RPMI8226 (cell line): ENCODE results near the gene TIMP3.

ENCODE experiments used
- DNase-seq: peaks from one replicate; pipeline ENCODE4 v3.0.0-alpha.2; 2015

The TIMP3 gene

DNA sequence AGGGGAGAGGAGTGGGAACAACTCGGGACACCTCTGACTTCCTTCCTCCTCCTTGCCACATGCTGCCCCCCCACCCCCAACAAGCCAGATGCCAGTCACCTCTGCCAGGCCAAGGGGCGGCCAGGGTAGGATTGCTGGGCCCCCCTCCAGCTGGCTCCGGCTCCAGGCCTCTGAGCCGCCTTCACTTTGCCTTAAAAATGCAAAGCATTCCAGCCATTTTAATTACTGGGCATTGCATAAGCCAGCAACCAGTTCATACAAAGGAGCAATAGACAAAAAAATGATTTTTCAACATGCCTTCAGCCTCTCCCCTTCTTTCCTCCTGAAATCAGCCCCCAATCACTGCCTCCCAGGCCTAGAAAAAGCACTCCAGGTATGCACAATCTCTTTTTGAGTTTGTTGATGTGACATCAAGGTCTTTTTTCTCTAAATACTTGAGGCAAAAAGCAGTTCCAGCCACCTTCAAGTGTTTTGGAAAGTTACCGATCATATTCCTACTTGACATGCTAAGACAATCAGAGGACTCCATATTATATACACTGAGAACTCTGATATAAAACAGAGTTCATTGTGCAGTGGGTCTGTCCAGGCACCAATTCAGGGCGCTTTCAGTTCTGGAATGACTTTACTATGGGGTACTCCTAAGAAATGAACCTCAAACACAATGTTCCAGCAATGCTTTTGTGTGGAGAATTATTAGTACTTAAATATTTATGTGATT is 12.4 kb upstream of the TIMP3 start:
- no peak for DNase-seq

DNA sequence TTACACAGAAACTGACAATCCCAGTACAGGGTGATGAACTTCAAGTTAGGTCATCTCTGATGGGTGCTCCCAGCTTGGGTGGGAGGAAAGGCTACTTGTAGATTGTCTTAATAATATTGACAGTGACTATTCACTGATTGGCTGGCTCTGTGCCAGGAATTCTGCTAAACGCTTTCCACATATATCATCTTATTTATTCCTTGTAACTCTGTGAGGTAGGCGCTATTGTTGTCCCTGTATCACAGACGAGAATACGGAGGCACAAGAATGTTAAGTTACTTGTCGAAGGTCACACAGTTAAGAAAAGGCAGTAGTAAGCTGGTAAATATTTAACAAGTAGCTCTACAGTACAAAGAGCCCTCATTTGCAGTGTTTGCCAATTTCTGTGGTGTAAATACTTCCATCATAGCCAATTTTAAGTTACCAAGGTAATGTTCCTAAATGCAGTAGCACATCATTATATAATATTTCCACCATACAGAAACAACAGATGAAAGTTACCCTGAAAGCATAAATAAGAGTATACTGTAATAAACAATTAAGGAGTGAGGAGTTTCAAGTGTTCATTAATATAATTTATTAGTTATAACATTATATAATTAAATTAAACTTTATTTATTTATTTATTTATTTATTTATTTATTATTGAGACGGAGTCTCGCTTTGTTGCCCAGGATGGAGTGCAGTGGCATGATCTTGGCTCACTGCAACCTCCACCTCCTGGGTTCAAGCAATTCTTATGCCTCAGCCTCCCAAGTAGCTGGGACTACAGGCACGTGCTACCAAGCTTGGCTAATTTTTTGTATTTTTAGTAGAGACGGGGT is 11.5 kb upstream of the TIMP3 start:
- DNase-seq: no peak

DNA sequence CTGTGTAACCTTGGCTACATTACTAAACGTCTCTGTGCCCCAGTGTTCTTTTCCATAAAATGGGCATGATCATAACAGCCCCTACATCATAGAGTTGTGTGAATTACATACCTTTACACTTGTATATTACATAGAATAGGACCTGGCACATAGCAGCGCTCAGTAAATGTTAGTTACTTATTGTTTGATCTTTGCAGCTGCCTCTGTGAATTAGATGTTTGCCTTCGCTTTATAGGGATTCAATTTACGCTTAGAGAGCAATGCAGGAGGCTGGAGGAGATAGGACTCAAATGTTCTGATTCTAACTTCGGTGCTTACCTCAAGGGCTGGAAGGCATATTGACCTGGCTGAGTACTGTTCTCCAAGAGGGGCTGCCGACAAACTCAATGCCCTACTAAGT is 10.4 kb upstream of the TIMP3 start:
- no peak for DNase-seq

DNA sequence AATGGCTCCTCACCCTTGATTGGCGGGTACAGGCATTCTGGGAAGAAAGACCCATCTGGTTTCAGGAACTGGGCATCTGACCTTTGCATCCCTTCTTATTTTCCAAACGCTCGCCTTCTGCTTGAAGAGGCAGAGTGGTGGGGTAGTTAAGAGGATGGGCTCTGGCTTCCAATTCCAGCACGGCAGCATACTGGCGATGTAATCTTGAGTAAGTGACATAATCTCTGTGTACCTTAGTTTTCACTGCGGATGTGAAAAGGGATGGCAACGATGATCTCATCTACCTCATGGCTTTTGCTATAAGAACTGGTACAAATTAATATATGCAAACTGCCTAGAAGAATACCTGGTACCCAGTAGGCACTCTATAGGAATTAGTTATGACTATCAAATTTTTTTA is 10.0 kb upstream of the TIMP3 start:
- no peak for DNase-seq

DNA sequence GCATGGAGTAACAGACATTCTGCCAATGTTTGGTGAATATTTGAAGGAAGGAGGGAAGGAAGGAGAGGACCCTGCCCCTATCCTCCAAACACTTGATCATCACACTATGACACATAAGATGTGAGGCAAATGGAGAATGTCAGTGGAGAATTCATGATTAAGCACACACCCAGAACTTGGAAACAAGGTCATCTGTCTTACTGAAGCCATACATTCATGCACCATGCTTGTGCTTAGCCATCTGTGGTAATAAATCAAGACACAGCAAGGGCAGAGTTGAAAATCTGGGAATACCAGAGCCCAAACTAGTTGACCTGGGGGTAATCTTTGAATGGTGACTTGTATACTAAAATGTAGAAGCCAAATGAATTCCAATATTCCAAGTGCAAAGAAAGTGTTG is 7.9 kb upstream of the TIMP3 start:
- no peak for DNase-seq

DNA sequence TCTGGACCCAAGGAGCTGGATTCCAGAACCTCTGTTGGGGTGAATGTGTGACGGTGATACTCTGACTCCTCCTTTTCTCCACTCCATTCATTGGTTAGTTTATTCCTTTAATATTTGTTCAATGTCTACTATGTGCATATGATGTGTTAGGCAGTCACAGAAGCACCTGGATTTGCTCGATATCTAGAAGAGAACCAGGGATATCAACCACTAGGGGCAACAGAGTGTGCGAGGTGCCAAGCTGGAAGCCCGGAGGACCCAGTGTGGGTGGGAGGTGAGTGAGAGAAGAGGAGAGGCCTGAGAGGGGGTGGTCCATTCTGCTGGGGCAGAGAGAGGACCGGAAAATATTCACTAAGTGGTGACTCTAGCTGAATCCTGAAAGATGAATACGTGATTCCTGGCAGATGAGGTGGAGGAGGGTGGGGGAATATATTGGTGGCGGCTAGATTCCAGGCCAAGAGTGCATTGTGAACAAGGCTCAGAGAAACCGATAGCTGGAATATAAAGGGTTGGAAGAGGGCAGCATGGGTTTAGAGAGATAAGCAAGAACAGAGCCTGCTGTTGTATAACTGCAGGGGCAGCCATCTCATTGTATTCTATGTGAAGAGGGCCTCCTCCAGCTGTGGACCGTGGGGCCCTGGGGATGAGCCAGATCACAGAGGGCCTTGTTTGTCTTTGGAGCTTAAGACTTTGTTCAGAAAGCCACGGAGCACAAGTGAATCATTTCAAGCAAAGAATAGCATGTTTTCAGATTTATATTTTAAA is 6.9 kb upstream of the TIMP3 start:
- DNase-seq: no peak

DNA sequence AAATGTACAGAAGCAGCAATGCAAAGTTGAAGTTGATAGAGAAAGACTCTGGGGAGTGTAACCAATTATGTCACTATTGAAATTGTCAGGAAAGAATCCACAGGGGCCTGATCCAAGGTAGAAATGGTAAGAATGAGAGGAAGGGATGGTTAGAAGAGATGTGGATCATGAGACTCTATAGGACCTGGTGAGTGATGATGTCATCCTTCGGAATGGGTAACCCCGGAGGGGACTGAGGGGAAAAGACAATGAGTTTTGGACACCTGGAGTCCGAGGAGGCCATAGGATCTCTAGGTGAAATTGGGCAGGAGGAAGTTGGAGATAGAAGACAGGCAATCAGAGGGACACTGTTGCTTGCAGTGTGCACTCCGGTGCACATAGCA is 6.3 kb upstream of the TIMP3 start:
- DNase-seq: no peak

DNA sequence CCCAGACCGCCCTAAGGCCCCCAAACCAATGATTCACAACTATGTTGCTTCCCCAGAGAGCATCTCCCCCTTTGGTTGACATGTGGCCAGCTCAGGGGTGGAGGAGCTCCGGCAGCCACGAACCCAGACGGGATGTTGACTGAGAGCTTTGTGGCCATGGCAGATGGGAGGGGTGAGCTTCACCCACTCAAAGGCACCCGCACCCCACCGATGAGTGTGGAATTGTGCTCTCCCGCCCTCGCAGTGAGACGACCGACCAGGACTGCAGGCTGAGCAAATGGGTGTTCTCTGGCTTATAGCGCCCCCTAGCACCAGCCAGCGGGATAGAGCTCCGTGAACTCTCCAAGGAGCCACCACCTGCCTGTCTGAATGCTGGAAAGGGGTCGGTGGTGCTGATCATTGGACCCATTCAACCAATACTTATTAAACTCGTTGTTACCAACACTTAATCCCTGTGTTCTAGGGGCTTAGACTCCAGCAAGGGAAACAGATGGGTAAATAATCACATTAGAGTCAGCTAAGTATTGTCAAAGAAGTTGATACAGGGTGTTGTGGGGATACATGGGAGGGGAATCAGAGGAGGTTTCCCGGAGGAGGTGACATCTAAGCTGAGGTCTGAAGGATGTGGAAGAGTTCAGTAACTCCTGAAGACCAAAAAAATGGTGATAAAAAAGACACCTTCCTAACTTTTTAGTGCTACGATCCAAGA is 4.5 kb upstream of the TIMP3 start:
- peak; percentile 55 for DNase-seq

DNA sequence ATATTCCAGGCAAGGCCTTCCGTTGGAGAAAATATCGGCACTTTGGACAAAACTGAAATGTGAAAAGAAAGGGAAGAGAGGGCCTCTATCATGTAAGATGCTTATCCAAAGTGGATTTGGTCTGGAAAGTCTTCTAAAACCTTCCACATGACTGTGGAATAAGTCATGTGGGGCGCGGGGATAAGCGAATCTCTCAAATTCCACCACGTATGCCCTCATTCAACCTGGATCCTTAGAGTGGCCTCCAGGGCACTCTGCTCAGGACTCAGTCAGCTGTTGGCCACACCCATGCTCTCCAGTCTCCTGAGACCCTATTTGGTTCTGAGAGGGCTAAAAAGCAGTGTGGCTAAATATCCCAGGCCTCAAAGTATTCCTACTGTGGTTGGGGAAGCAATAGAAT is 2.0 kb upstream of the TIMP3 start:
- DNase-seq: no peak

DNA sequence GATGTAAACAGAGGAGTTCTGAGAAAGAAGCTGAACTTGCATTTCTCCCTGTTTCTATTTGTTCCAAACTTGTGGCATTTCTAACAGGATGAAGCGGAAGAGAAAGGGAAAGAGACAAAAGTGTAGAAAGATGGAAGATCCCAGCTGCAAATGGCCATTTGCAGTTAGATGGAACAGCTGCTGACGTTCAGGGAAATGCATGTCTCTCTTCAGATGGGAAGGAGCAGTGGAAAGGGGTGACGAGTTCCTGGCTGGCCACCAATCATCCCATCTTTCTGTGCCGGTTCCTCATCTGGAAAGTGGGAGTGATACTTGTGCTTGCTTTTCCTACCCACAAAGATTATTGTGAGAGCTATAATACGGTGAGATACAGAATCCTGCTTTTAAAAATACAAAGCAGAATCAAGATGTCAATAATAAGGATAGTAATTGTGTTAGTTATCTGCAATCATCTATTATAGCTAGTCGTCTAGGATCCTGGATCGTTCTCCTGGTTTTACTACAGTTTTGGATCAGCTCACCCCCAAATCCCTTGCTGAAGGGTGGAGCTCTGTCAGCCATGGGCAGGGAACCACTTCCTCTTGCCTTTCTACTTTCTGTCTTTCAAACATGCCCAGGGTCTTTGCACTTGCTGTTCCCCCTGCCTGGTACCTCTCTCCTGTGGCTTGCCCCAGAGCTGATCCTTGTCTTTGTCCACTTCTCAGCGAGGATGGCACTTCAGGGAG is 1.2 kb upstream of the TIMP3 start:
- no peak for DNase-seq

DNA sequence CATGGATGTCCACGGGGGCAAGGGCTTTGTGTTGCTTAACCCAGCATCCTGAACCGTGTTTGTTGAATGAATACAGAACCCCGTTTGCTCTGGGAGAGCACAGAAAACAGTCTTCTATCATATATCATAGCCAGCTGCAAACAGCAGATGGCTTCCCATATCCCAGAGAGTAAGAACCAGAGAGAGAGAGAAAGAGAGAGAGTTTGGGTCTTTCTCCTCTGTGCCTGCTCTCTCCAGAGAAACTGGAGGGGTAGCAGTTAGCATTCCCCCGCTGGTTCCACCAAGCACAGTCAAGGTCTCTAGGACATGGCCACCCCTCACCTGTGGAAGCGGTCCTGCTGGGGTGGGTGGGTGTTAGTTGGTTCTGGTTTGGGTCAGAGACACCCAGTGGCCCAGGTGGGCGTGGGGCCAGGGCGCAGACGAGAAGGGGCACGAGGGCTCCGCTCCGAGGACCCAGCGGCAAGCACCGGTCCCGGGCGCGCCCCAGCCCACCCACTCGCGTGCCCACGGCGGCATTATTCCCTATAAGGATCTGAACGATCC is 440 bp upstream of the TIMP3 start:
- DNase-seq: no peak

DNA sequence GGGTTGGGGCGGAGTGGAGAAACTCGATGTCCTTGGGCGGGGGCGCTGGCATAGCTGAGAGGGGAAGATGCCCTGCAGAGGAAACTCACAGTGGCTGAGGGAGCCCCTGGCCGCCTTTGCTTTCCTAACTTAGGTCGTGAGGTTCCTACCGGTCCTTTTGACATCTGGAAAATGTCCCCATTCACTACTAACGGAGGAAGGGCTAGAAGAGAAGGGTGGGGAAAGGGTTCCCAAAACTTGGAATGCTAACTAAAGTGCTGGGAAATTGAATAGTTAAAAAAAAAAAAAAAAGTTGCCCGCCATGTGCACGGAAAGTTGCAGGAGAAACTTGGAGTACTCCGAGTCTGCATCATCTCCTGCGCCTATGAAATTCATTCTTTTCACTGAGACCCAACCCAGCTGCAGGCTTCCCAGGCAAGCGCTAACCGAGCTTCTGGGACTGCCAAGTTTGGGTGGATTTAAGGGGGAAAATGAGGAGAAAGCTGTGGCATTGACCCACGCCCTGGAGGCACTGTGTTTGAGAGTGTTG is 796 bp downstream of the TIMP3 start:
- DNase-seq: no peak

DNA sequence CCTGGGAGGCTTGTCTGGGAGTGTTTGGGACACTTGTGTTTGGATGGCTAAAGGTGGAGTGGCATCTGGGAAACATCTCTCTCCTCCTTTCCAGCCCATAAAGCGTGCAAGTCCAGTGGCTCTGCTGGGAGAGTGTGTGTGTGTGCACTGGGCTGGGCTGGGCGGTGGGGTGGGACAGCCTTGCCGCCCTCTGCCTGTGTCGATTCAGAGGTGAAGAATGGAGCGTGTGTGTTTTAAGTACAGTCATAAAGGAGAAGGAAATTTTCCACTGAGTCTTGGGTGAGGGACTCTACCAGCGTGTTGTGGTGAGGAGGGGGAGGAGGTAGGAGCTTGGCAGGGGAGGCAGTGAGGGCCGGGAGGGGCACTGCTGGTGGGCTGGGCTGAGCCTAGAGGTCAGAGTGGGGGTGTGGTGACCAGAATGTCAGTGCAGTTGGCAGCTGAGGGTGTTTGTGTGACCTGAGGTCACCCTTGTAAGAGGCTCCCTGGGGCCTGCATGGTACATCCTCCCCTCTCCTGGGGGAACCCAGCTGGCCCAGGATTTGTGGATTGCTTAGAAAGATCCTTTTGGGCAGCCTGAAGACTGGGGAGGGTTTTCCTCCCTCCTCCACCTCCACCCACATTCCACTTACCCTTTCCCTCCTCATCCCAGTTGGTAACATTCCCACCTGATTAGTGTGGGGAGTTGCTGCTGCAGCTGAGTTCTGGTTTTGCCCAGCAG is 1.7 kb downstream of the TIMP3 start:
- DNase-seq: no peak

DNA sequence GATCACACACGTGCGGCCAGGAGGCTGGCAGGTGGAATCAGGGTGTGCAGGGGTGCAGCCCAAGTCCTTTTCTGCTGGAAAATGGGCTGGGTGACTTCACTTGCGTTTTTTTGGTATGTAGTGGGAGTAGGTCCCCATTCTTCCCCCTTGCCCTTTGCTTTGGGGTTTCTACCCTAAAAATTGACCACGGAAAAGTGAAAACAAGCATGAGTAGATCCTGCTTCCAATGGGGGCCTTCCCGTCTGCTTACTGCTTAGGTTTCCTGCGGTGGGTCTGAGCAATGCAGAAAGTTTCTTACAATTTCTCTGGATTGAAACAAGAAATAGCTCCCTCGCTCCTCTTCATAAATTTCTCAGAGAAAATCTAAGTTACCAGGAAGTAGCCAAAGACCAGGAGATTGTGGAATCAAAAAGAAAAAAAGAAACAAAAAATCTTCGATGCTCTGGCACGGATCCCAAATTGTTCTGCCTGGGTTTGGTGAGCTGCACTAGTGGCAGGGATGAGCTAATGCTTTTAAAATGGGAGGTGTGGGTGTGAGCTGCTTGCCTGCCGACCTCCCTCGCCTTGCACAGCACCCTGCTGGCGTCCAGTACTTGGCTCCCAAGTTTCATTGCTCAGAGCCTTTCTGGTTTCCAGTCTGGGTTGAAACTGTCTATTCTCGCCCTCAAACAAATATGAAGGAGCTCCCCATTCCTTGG is 2.4 kb downstream of the TIMP3 start:
- no peak for DNase-seq

DNA sequence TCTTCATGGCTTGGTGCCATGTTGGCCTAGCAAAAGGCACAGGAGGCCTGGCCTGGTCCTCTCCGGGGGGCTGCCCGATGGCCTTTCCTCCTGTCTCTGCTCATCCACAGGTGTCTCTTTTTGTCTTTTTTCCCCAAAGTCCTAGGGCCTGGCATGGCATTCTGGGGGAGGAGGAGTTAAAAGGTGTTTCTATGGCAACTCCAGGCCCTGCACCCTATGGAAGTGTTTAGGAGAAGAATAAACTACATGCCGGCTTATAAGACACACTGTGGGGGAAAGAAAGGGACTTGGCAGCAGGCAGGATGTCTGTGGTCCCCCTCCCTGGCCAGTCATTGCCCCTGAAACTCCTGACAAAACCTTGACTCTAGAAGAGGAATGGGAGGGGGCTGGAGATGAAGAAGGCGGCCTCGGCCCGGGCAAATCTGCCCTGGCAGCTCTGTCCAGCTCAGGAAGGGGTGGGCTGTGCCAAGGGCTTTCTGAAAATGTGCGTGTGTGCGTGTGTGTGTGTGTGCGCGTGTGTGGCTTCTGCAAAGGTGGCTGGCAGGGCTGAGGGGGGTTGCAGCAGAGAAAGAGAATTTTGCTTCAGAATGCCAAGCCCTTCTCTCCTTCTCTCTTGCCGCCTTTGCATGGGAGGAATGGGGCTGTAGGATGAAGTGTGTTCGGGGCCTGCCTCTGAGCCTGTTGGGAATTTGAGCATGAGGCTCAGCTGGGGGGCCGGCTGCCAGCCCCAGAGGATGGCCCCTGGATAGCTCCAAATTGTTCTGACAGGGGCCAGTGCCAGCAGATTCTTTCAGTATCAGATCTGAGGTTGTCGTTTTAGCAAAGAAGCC is 3.2 kb downstream of the TIMP3 start:
- DNase-seq: no peak

DNA sequence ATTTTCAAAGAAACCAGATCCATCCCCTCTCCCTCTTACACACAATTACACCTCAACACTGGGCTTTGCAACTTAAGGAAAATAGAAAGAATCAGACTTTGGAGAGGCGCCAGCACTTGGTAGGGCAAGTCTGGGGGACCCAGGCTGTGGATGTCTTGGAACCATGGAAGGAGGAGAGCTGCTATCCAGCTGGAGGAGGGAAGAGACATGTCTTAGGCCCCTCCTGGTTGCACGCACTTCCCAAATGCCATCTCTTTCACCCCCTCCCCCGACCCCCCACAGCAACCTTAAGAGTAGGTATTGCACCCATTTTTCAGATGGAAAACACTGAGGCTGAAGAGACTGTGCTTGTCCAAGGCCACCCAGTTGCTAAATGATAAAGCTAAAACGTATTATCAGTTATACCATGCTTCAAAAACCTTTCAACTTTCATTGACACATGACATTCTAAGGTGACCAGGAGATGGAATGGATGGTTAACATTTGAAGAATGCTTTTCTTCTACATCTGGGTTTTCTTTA is 3.9 kb downstream of the TIMP3 start:
- DNase-seq: no peak

DNA sequence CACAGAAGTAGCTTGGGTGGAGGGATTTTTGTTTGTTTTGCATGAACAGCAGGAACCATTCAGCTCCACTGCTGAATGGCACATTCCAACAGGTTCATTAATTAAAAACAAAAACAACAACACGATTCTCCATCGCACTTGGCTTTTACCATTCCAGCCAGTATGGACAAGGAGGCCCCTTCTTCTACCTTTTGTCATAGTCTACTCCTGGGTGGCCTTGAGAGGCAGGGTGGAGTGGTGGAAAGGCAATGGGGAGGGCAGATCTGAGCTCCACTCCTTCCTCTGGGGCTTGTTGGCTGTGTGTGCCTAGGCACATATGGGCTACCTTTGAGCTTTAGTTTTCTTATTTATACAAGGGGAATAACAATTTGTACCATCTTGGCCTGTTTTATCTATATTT is 4.8 kb downstream of the TIMP3 start:
- no peak for DNase-seq

DNA sequence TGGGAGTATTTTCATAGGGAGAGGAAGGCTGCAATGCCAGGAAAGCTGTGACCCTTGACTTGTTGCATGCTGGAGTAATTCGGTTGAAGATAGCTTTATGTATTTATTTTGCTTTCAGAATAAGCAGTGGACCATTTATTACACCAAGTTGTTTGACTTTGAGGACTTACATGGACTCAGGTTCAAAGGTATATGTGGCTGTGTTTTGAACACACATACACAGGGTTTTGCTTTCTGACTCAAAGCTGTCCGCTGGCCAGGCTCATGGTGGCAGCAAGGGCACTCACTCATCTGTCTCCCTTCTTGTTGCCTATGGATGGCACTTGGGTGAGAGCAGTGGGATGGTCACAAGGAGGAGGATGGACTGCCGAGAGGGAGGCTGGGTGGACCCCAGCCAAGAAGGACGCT is 6.5 kb downstream of the TIMP3 start:
- DNase-seq: no peak

DNA sequence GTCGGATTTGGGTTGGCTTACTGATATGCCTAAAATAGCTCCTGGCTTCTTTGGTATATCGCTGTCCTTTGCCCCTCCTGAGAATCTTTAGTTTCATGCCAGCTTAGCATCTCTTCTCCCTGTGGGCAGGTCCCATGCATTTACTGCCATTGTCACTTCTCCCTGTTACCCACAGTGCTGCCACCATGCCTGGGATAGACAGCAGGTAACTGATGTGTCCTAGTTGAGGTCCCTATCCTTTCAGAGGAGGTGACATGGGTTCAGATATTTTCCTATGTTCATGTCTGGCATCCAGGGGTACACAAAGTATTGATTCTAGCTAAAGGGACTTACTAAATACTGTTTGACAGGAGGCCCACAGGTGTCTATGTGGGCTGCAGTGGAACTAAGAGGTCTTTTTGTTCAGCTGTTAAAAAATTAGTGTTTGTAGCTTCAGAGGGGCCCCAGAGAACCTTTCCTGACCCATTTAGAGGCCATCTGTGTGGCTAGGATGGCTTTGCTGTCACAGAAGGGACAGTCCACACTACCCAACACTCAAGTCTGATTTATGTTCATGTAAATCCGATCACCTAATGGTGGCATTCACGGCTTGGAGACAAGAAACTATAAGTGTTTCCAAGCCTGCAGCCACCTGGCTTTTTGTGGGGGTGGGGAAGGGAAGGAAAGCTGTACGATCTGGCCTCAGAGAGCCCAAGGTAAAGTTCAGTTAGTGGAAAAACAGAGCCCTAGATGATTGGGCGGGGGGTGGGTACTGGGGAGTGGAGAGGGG is 8.5 kb downstream of the TIMP3 start:
- no peak for DNase-seq
